CD14-positive monocyte (primary cell): ENCODE results near the gene FARP1. TPM values are rescaled to one million over a fixed set of nuclear protein-coding genes. Genes with fewer than 3 reads are reported as not detected.

Source experiments
- DNase-seq, 3 donors: peaks; one replicate each; pipeline ENCODE4 v3.0.0-alpha.2; 2011 to 2022
- H2AFZ ChIP-seq: 2 replicates; pipeline ENCODE4 v1.6.0; 2012; ENCODE audit warnings: mild to moderate bottlenecking, low read depth, low read length, inconsistent platforms; ENCODE audit not compliant: insufficient read depth, poor library complexity, severe bottlenecking
- H3K27ac ChIP-seq, 2 donors: 1 replicate in 1 of 2; 2 replicates in 1 of 2; pipeline ENCODE4 v1.5.1; 2012 to 2013; ENCODE audit warnings: low read length in 2 of 2, control low read depth in 1 of 2, inconsistent platforms in 1 of 2, low read depth in 1 of 2, mild to moderate bottlenecking in 1 of 2
- H3K27me3 ChIP-seq, 2 donors: one replicate each; pipeline versions ENCODE4 v1.6.0 to v1.6.1; 2011 to 2013; ENCODE audit warnings: low read length in 2 of 2; ENCODE audit not compliant: control insufficient read depth in 2 of 2, insufficient read depth in 2 of 2
- H3K36me3 ChIP-seq, 2 donors: replicated peaks in 1 of 2; 1 replicate in 1 of 2; 2 replicates in 1 of 2; pipeline versions ENCODE4 v1.5.1 to v1.6.1; 2012 to 2013; ENCODE audit warnings: low read length in 2 of 2, control low read depth in 1 of 2, inconsistent platforms in 1 of 2, mild to moderate bottlenecking in 1 of 2; ENCODE audit not compliant: insufficient read depth in 2 of 2, control insufficient read depth in 1 of 2
- H3K4me1 ChIP-seq, 2 donors: 1 replicate in 1 of 2; 2 replicates in 1 of 2; pipeline versions ENCODE4 v1.5.1 to v1.6.1; 2012 to 2013; ENCODE audit warnings: low read length in 2 of 2, control low read depth in 1 of 2, inconsistent platforms in 1 of 2, mild to moderate bottlenecking in 1 of 2, moderate library complexity in 1 of 2; ENCODE audit not compliant: insufficient read depth in 2 of 2, control insufficient read depth in 1 of 2
- H3K4me2 ChIP-seq: replicated peaks from 2 replicates; pipeline ENCODE3; 2012; ENCODE audit warnings: low read length, moderate library complexity, mild to moderate bottlenecking; ENCODE audit not compliant: poor library complexity, severe bottlenecking; ENCODE audit errors: extremely low read depth
- H3K4me3 ChIP-seq, 3 experiments: fragments of 200-600 bp in 1 of 3; sonication (generic) in 1 of 3; replicated peaks in 1 of 3; 1 replicate in 2 of 3; 2 replicates in 1 of 3; pipeline ENCODE4 v1.5.1; 2011 to 2013; ENCODE audit warnings: low read length in 3 of 3, mild to moderate bottlenecking in 3 of 3, control low read depth in 2 of 3, low read depth in 2 of 3, inconsistent platforms in 1 of 3, moderate library complexity in 1 of 3
- H3K79me2 ChIP-seq: 2 replicates; pipeline ENCODE4 v1.6.0; 2012; ENCODE audit warnings: mild to moderate bottlenecking, control low read depth, inconsistent platforms, low read length, moderate library complexity; ENCODE audit not compliant: insufficient read depth
- H3K9ac ChIP-seq: 2 replicates; pipeline ENCODE4 v1.6.0; 2017; ENCODE audit warnings: low read length, mild to moderate bottlenecking; ENCODE audit not compliant: insufficient read depth, poor library complexity, severe bottlenecking
- H3K9me3 ChIP-seq, 2 donors: replicated peaks in 1 of 2; 1 replicate in 1 of 2; 2 replicates in 1 of 2; pipeline versions ENCODE4 v1.5.1 to v1.6.1; 2012 to 2013; ENCODE audit warnings: low read length in 2 of 2, control low read depth in 1 of 2; ENCODE audit not compliant: control insufficient read depth in 1 of 2, insufficient read depth in 1 of 2
- H4K20me1 ChIP-seq: 2 replicates; pipeline ENCODE4 v1.6.0; 2012; ENCODE audit warnings: mild to moderate bottlenecking, low read length, control low read depth, moderate library complexity; ENCODE audit not compliant: insufficient read depth
- H3K27ac Mint-ChIP-seq, 7 donors: one replicate each; pipeline ENCODE4 v1.8.0; 2020; ENCODE audit warnings: mild to moderate bottlenecking in 7 of 7, mixed read lengths in 7 of 7, moderate library complexity in 6 of 7, inconsistent platforms in 2 of 7
- H3K27me3 Mint-ChIP-seq, 3 donors: one replicate each; pipeline ENCODE4 v1.8.0; 2021 to 2022; ENCODE audit warnings: low read depth in 3 of 3, mild to moderate bottlenecking in 3 of 3, mixed read lengths in 3 of 3, moderate library complexity in 3 of 3, inconsistent platforms in 1 of 3
- H3K36me3 Mint-ChIP-seq, 2 donors: one replicate each; pipeline ENCODE4 v1.8.0; 2020; ENCODE audit warnings: mixed read lengths in 2 of 2, inconsistent platforms in 1 of 2, mild to moderate bottlenecking in 1 of 2
- H3K4me1 Mint-ChIP-seq: one replicate; pipeline ENCODE4 v1.8.0; 2020; ENCODE audit warnings: mild to moderate bottlenecking, mixed read lengths
- H3K4me3 Mint-ChIP-seq, 2 donors: one replicate each; pipeline ENCODE4 v1.8.0; 2020; ENCODE audit warnings: mild to moderate bottlenecking in 2 of 2, mixed read lengths in 2 of 2, moderate library complexity in 1 of 2
- H3K9me3 Mint-ChIP-seq, 7 donors: one replicate each; pipeline ENCODE4 v1.8.0; 2020 to 2022; ENCODE audit warnings: mixed read lengths in 7 of 7, mild to moderate bottlenecking in 6 of 7, moderate library complexity in 6 of 7, inconsistent platforms in 2 of 7
- WGBS: methylation state at CpG from one replicate; pipeline ENCODE4 v1.1.5; 2013; ENCODE audit warnings: missing lambda C conversion rate; ENCODE audit not compliant: insufficient coverage; 5-methylcytosine and 5-hydroxymethylcytosine counted together
- intact Hi-C, 2 donors: fragments of 100-400 bp; cut with micrococcal nuclease; formaldehyde crosslinking; loops; one replicate each; pipeline versions ENCODE4 v1.15.0 to v1.15.1; 2023
- polyA plus RNA-seq, 3 donors: library from polyadenylated mRNA; depleted of rRNA in 1 of 3; unstranded in 2 of 3; stranded (reverse) in 1 of 3; fragments of 300-500 nt in 2 of 3; fragments of >200 nt in 1 of 3; fragmentation: Illumina TruSeq in 2 of 3; gene quantifications; 1 replicate in 2 of 3; 2 replicates in 1 of 3; pipeline ENCODE4 v1.2.3, GENCODE V29; 2012 to 2021
- TF ChIP-seq, protein P1 (sequence below): fragments of 200-600 bp; IDR thresholded peaks from one replicate; pipeline ENCODE4 v1.8.0; 2022; ENCODE audit warnings: antibody characterized with exemption, mild to moderate bottlenecking

The FARP1 gene
- polyA plus RNA-seq, 3 donors: 0.01 to 0.16 (median 0.12) TPM

DNA sequence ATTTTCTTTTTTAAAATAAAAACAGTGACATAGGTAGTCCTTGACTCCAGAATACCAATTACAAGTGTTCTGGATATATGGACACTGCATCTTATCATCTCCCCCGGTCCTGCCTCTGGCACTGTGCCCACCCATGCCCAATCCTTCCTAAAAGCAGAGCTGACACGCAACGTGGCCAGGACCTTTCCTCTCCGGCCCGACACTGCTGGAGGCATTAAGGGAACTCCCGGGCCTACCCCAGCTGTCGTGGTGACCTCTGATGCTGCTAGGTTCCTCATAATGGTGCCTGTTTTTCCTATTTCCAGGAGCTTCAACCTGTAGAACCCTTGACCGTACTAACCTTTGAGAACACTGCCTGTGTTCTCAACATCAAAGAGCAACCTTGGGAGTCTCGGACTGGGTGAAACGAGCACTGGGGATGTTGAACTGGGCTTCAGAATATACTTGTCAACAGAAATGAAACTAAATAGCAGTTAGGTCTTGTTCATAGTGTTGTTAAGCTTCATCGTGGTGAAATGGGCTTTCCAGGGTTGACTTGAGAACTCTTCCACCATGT is 48.1 kb downstream of the FARP1 start:
- Histone ChIP-seq H3K27me3 (no peaks in the 10 kb centered on the region), H4K20me1 (no peaks in the 10 kb centered on the region), H3K36me3 (no peaks in the 10 kb centered on the region), H3K4me3 (no peak overlapping the region), H2AFZ (no peak overlapping the region), H3K4me1 (no peaks in the 10 kb centered on the region), H3K9ac (no peak overlapping the region), H3K9me3 (no peaks in the 10 kb centered on the region), H3K4me2 (no peak overlapping the region), H3K79me2 (no peaks in the 10 kb centered on the region), H3K27ac (no peak overlapping the region)
- DNase-seq: no peak
- intact Hi-C loops: no loop called here
- TF ChIP-seq, protein P1, sequence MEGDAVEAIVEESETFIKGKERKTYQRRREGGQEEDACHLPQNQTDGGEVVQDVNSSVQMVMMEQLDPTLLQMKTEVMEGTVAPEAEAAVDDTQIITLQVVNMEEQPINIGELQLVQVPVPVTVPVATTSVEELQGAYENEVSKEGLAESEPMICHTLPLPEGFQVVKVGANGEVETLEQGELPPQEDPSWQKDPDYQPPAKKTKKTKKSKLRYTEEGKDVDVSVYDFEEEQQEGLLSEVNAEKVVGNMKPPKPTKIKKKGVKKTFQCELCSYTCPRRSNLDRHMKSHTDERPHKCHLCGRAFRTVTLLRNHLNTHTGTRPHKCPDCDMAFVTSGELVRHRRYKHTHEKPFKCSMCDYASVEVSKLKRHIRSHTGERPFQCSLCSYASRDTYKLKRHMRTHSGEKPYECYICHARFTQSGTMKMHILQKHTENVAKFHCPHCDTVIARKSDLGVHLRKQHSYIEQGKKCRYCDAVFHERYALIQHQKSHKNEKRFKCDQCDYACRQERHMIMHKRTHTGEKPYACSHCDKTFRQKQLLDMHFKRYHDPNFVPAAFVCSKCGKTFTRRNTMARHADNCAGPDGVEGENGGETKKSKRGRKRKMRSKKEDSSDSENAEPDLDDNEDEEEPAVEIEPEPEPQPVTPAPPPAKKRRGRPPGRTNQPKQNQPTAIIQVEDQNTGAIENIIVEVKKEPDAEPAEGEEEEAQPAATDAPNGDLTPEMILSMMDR: no peak
- H3K36me3 Mint-ChIP-seq: no peaks in the 10 kb centered on the region
- no peak overlapping the region for H3K4me3 Mint-ChIP-seq
- no peak overlapping the region for H3K27ac Mint-ChIP-seq
- peaks cover 0 to 3% (median 0%) of the 10 kb centered on the region in 7 donors for H3K9me3 Mint-ChIP-seq
- H3K4me1 Mint-ChIP-seq: no peaks in the 10 kb centered on the region
- H3K27me3 Mint-ChIP-seq: peaks cover 0 to 2% (median 1%) of the 10 kb centered on the region in 3 donors
- 90% methylated on average over 8 of the region's 11 CpGs for WGBS

DNA sequence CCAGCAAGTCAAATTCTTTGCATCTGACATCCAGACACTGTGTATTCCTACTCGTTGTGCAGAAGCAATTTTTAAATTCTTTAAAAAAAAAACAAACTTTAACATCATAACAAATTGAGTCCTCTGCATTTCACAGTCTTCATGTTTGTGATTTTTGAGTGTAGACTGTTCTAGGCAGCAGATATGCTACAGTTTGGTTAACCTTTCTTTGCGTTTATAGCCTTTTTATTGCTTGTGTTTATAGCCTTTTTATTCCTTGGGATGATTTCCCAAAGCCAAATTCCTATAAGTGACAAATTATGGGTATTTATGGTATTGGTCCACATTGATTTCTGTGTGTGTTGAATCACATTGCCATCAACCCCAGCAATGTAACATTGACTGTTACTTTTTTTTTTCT is 49.1 kb downstream of the FARP1 start:
- DNase-seq: no peak
- Mint-ChIP-seq H3K27ac (no peak overlapping the region), H3K27me3 (peaks cover 0 to 2% (median 1%) of the 10 kb centered on the region in 3 donors), H3K9me3 (peaks cover 0 to 3% (median 0%) of the 10 kb centered on the region in 7 donors), H3K4me3 (no peak overlapping the region), H3K4me1 (no peaks in the 10 kb centered on the region), H3K36me3 (no peaks in the 10 kb centered on the region)
- H4K20me1 ChIP-seq: no peaks in the 10 kb centered on the region
- no peaks in the 10 kb centered on the region for H3K36me3 ChIP-seq
- H3K4me3 ChIP-seq: no peak overlapping the region
- H3K27me3 ChIP-seq: no peaks in the 10 kb centered on the region
- TF ChIP-seq, protein P1: no peak
- H3K27ac ChIP-seq: no peak overlapping the region
- H3K4me2 ChIP-seq: no peak overlapping the region
- H2AFZ ChIP-seq: no peak overlapping the region
- no peaks in the 10 kb centered on the region for H3K9me3 ChIP-seq
- no CpG with 5 or more reads among the region's 2 CpGs for WGBS
- no peak overlapping the region for H3K9ac ChIP-seq
- intact Hi-C loops: no loop called here
- no peaks in the 10 kb centered on the region for H3K4me1 ChIP-seq
- no peaks in the 10 kb centered on the region for H3K79me2 ChIP-seq
